ENCODE results near the gene CALD1. TPM values are rescaled to one million over a fixed set of nuclear protein-coding genes. Genes with fewer than 3 reads are reported as not detected.

CALD1 gene
- total RNA-seq (2021) (47.9 and 48.0 TPM in 2 replicates), Bru-seq, nascent RNA (percentile 62 among the genes with signal in this experiment), BruChase-seq, experiment 1, labeled RNA remaining after a 2-hour chase (percentile 56 among the genes with signal in this experiment), BruChase-seq, experiment 2, labeled RNA remaining after a 6-hour chase (percentile 62 among the genes with signal in this experiment)
- long read RNA-seq, full-length matches to known transcripts: 44 of 73 reads
- long read RNA-seq, partial matches to known transcripts: 10 of 73 reads
- long read RNA-seq, other reads (novel, unspliced or antisense): 19 of 73 reads

GRCh38 chr7:134778941-134779740, at the start of gene CALD1:
CALD1 (plus strand) TSS chr7:134779634; CDS start chr7:134867734, 88,100 bp downstream.
- peak within 1 kb of the TSS; percentile 77 for H3K27ac ChIP-seq (ENCODE audit: low read depth, low read length, poor library complexity, severe bottlenecking)
- DNase-seq (ENCODE audit: low spot score): peak; percentile 91
- no peaks in the 10 kb centered on the region for H3K27me3 ChIP-seq (replicated peaks; ENCODE audit: insufficient read depth, low read depth, low read length, poor library complexity)
- no peaks in the 10 kb centered on the region for H3K9me3 ChIP-seq (ENCODE audit: low read depth, low read length, poor library complexity, severe bottlenecking)
- H3K4me1 ChIP-seq (ENCODE audit: insufficient read depth, low read length, poor library complexity, severe bottlenecking): peaks cover 18% of the 10 kb centered on the region
- ChIA-PET POLR2A (ENCODE audit: low non-redundant PET) (interaction anchor here (0.6 kb wide), 2 partner anchors 107 to 382 kb away, joined by 3 to 4 read pairs; no protein-coding TSS in a partner anchor), CTCF (no interaction called here)
- no peaks in the 10 kb centered on the region for H3K36me3 ChIP-seq (ENCODE audit: insufficient read depth, low read length, poor library complexity, severe bottlenecking)
- TF ChIP-seq CTCF (conservative IDR thresholded peaks at IDR 0.05; ENCODE audit: low read depth, low read length) (no peak), EZH2 (IDR thresholded peaks at IDR 0.05; ENCODE audit: borderline replicate concordance, low read depth, low read length, poor library complexity, severe bottlenecking) (no peak)
- peak within 1 kb of the TSS; percentile 45 for H3K4me3 ChIP-seq (ENCODE audit: low read depth, low read length, poor library complexity, severe bottlenecking)
- intact Hi-C loops (cut with micrococcal nuclease; ENCODE audit: unreplicated experiment): no loop called here
- BruUV-seq (replicated peaks): no TSS peak

GRCh38 chr7:134729895-134730294, 49.5 kb upstream of the CALD1 start:
- Histone ChIP-seq H3K27me3 (replicated peaks; ENCODE audit: insufficient read depth, low read depth, low read length, poor library complexity) (no peaks in the 10 kb centered on the region), H3K4me1 (ENCODE audit: insufficient read depth, low read length, poor library complexity, severe bottlenecking) (no peaks in the 10 kb centered on the region), H3K9me3 (ENCODE audit: low read depth, low read length, poor library complexity, severe bottlenecking) (no peaks in the 10 kb centered on the region), H3K36me3 (ENCODE audit: insufficient read depth, low read length, poor library complexity, severe bottlenecking) (no peaks in the 10 kb centered on the region), H3K4me3 (ENCODE audit: low read depth, low read length, poor library complexity, severe bottlenecking) (no peak overlapping the region), H3K27ac (ENCODE audit: low read depth, low read length, poor library complexity, severe bottlenecking) (no peak overlapping the region)
- TF ChIP-seq EZH2 (IDR thresholded peaks at IDR 0.05; ENCODE audit: borderline replicate concordance, low read depth, low read length, poor library complexity, severe bottlenecking) (no peak), CTCF (conservative IDR thresholded peaks at IDR 0.05; ENCODE audit: low read depth, low read length) (no peak)
- intact Hi-C loops (cut with micrococcal nuclease; ENCODE audit: unreplicated experiment): no loop called here
- CTCF ChIA-PET: no interaction called here
- POLR2A ChIA-PET (ENCODE audit: low non-redundant PET): no interaction called here
- BruUV-seq (replicated peaks): no TSS peak
- no peak for DNase-seq (ENCODE audit: low spot score)

- H3K36me3 ChIP-seq (ENCODE audit: insufficient read depth, low read length, poor library complexity, severe bottlenecking): no peaks in the 10 kb centered on the region
- ChIA-PET POLR2A (ENCODE audit: low non-redundant PET) (no interaction called here), CTCF (no interaction called here)
- H3K4me3 ChIP-seq (ENCODE audit: low read depth, low read length, poor library complexity, severe bottlenecking): no peak overlapping the region
- no peaks in the 10 kb centered on the region for H3K27me3 ChIP-seq (replicated peaks; ENCODE audit: insufficient read depth, low read depth, low read length, poor library complexity)
- no TSS peak for BruUV-seq (replicated peaks)
- DNase-seq (ENCODE audit: low spot score): no peak
- no peaks in the 10 kb centered on the region for H3K4me1 ChIP-seq (ENCODE audit: insufficient read depth, low read length, poor library complexity, severe bottlenecking)
- intact Hi-C loops (cut with micrococcal nuclease; ENCODE audit: unreplicated experiment): no loop called here
- TF ChIP-seq CTCF (conservative IDR thresholded peaks at IDR 0.05; ENCODE audit: low read depth, low read length) (no peak), EZH2 (IDR thresholded peaks at IDR 0.05; ENCODE audit: borderline replicate concordance, low read depth, low read length, poor library complexity, severe bottlenecking) (no peak)
- H3K27ac ChIP-seq (ENCODE audit: low read depth, low read length, poor library complexity, severe bottlenecking): no peak overlapping the region
- H3K9me3 ChIP-seq (ENCODE audit: low read depth, low read length, poor library complexity, severe bottlenecking): no peaks in the 10 kb centered on the region
These were observed 49.0 kb upstream of the CALD1 start for GRCh38 chr7:134730411-134730829.
